SK-N-SH treated with all-trans-retinoic acid at 6 μM for 48 hours (cell line): ENCODE measurements around the gene PAPPA2.

Experiments
- CREB5 ChIP-seq: fragments of 250-450 bp; sonication (Bioruptor Pico); IDR thresholded peaks from 2 replicates; pipeline ENCODE4 v1.5.1; 2020; ENCODE audit warnings: low read depth, mild to moderate bottlenecking, moderate library complexity
- GLIS3 ChIP-seq: fragments of 250-450 bp; sonication (Bioruptor Pico); IDR thresholded peaks from 2 replicates; pipeline ENCODE4 v1.5.0; 2020; ENCODE audit warnings: mild to moderate bottlenecking, moderate library complexity
- ISL1 ChIP-seq: fragments of 250-450 bp; sonication (Bioruptor Pico); IDR thresholded peaks from 2 replicates; pipeline ENCODE4 v2.1.2; 2022; ENCODE audit warnings: mild to moderate bottlenecking, moderate library complexity
- OSR1 ChIP-seq: fragments of 250-450 bp; sonication (Bioruptor Pico); IDR thresholded peaks from 2 replicates; pipeline ENCODE4 v1.8.0; 2022; ENCODE audit warnings: moderate library complexity, mild to moderate bottlenecking, inconsistent platforms
- PATZ1 ChIP-seq: fragments of 250-450 bp; sonication (Bioruptor Pico); IDR thresholded peaks from 2 replicates; pipeline ENCODE4 v1.8.0; 2020; ENCODE audit warnings: mild to moderate bottlenecking, moderate library complexity, borderline replicate concordance
- POU6F1 ChIP-seq: fragments of 250-450 bp; sonication (Bioruptor Pico); IDR thresholded peaks from 2 replicates; pipeline ENCODE4 v1.8.0; 2021; ENCODE audit warnings: low read depth, mild to moderate bottlenecking, moderate library complexity, borderline replicate concordance
- SNAI2 ChIP-seq: fragments of 250-450 bp; sonication (Bioruptor Pico); IDR thresholded peaks from 2 replicates; pipeline ENCODE4 v1.5.0; 2020; ENCODE audit warnings: mild to moderate bottlenecking, moderate library complexity
- TCF4 ChIP-seq: fragments of 250-450 bp; sonication (Bioruptor Pico); IDR thresholded peaks from 2 replicates; pipeline ENCODE4 v1.8.0; 2021; ENCODE audit warnings: mild to moderate bottlenecking, moderate library complexity, borderline replicate concordance
- ZFP3 ChIP-seq: fragments of 250-450 bp; sonication (Bioruptor Pico); IDR thresholded peaks from 2 replicates; pipeline ENCODE4 v1.5.0; 2020; ENCODE audit warnings: mild to moderate bottlenecking, moderate library complexity
- ZFP30 ChIP-seq: fragments of 450-650 bp; formaldehyde crosslinking; IDR thresholded peaks from 2 replicates; pipeline ENCODE4 v1.5.0; 2022; ENCODE audit warnings: mild to moderate bottlenecking, moderate library complexity

- TF ChIP-seq PATZ1 (CRISPR knock-in tag) (no peak), SNAI2 (CRISPR knock-in tag) (no peak), ZFP30 (CRISPR knock-in tag) (no peak), ZFP3 (CRISPR knock-in tag) (no peak), ISL1 (CRISPR knock-in tag) (no peak), POU6F1 (no peak), CREB5 (CRISPR knock-in tag) (no peak), TCF4 (no peak), GLIS3 (CRISPR knock-in tag) (no peak), OSR1 (CRISPR knock-in tag) (no peak)
Observed at GRCh38 chr1:176745945-176746344, 283.0 kb downstream of the PAPPA2 start.
